ENCODE results near the gene ST3GAL3.
"Not testable (repeated sequence)": the region's sequence is repeated elsewhere in the genome, so short reads cannot be mapped to it uniquely, and the experiment has no call there.

ST3GAL3 gene

GRCh38 chr1:43822040-43822690 is 114.8 kb downstream of the ST3GAL3 start:
- no peak for DNase-seq (ENCODE audit: low read depth)

- DNase-seq (ENCODE audit: low read depth): no peak
These were observed 117.5 kb downstream of the ST3GAL3 start for GRCh38 chr1:43824795-43825194.

GRCh38 chr1:43828574-43828973 is 121.2 kb downstream of the ST3GAL3 start:
- DNase-seq (ENCODE audit: low read depth): no peak

- no peak for DNase-seq (ENCODE audit: low read depth)
These were observed 123.5 kb downstream of the ST3GAL3 start for GRCh38 chr1:43830802-43831201.

GRCh38 chr1:43831851-43832250 is 124.5 kb downstream of the ST3GAL3 start:
- DNase-seq (ENCODE audit: low read depth): no peak

GRCh38 chr1:43832255-43832654 is 124.9 kb downstream of the ST3GAL3 start:
- DNase-seq (ENCODE audit: low read depth): no peak

GRCh38 chr1:43832998-43833397 is 125.7 kb downstream of the ST3GAL3 start:
- DNase-seq (ENCODE audit: low read depth): no peak

- not testable (repeated sequence) for DNase-seq (ENCODE audit: low read depth)
These were observed 126.6 kb downstream of the ST3GAL3 start for GRCh38 chr1:43833902-43834279.

GRCh38 chr1:43834280-43835081 is 127.1 kb downstream of the ST3GAL3 start:
- no peak for DNase-seq (ENCODE audit: low read depth)

GRCh38 chr1:43835082-43836021 is 128.0 kb downstream of the ST3GAL3 start:
- no peak for DNase-seq (ENCODE audit: low read depth)

- peak; percentile 19 for DNase-seq (ENCODE audit: low read depth)
These were observed 129.1 kb downstream of the ST3GAL3 start for GRCh38 chr1:43836267-43836951.

GRCh38 chr1:43839056-43839455 is 131.7 kb downstream of the ST3GAL3 start:
- no peak for DNase-seq (ENCODE audit: low read depth)

- DNase-seq (ENCODE audit: low read depth): no peak
These were observed 134.2 kb downstream of the ST3GAL3 start for GRCh38 chr1:43841321-43842174.

- no peak for DNase-seq (ENCODE audit: low read depth)
These were observed 134.8 kb downstream of the ST3GAL3 start for GRCh38 chr1:43842175-43842498.

- no peak for DNase-seq (ENCODE audit: low read depth)
These were observed 136.3 kb downstream of the ST3GAL3 start for GRCh38 chr1:43843684-43844083.

GRCh38 chr1:43844114-43844513 is 136.8 kb downstream of the ST3GAL3 start:
- no peak for DNase-seq (ENCODE audit: low read depth)

GRCh38 chr1:43847290-43847689 is 140.0 kb downstream of the ST3GAL3 start:
- no peak for DNase-seq (ENCODE audit: low read depth)

GRCh38 chr1:43847882-43848281 is 140.5 kb downstream of the ST3GAL3 start:
- no peak for DNase-seq (ENCODE audit: low read depth)

GRCh38 chr1:43849670-43850069 is 142.3 kb downstream of the ST3GAL3 start:
- DNase-seq (ENCODE audit: low read depth): no peak

GRCh38 chr1:43850591-43851233 is 143.4 kb downstream of the ST3GAL3 start:
- DNase-seq (ENCODE audit: low read depth): no peak
